HUES6 (cell line): ENCODE measurements around the gene NUDT7.
A peak's percentile ranks its signal among the peaks of the same experiment; 100 is the strongest.

Source experiments
- H3K27ac ChIP-seq: 2 replicates; pipeline ENCODE4 v1.7.0; 2013; ENCODE audit warnings: low read depth, mild to moderate bottlenecking, low read length, inconsistent platforms
- H3K27me3 ChIP-seq: 2 replicates; pipeline ENCODE4 v1.6.1; 2013; ENCODE audit warnings: low read length; ENCODE audit not compliant: control insufficient read depth, insufficient read depth
- H3K36me3 ChIP-seq: 2 replicates; pipeline ENCODE4 v1.6.1; 2013; ENCODE audit warnings: low read length; ENCODE audit not compliant: control insufficient read depth, insufficient read depth
- H3K4me1 ChIP-seq: 2 replicates; pipeline ENCODE4 v1.6.1; 2013; ENCODE audit warnings: low read length; ENCODE audit not compliant: control insufficient read depth, insufficient read depth
- H3K4me3 ChIP-seq: 2 replicates; pipeline ENCODE4 v1.5.1; 2013; ENCODE audit warnings: low read depth, low read length
- H3K9ac ChIP-seq: one replicate; pipeline ENCODE4 v1.6.1; 2013; ENCODE audit warnings: mild to moderate bottlenecking, low read length
- H3K9me3 ChIP-seq: 2 replicates; pipeline ENCODE4 v1.6.1; 2013; ENCODE audit warnings: low read depth, low read length; ENCODE audit not compliant: control insufficient read depth, insufficient read depth

Gene NUDT7

DNA sequence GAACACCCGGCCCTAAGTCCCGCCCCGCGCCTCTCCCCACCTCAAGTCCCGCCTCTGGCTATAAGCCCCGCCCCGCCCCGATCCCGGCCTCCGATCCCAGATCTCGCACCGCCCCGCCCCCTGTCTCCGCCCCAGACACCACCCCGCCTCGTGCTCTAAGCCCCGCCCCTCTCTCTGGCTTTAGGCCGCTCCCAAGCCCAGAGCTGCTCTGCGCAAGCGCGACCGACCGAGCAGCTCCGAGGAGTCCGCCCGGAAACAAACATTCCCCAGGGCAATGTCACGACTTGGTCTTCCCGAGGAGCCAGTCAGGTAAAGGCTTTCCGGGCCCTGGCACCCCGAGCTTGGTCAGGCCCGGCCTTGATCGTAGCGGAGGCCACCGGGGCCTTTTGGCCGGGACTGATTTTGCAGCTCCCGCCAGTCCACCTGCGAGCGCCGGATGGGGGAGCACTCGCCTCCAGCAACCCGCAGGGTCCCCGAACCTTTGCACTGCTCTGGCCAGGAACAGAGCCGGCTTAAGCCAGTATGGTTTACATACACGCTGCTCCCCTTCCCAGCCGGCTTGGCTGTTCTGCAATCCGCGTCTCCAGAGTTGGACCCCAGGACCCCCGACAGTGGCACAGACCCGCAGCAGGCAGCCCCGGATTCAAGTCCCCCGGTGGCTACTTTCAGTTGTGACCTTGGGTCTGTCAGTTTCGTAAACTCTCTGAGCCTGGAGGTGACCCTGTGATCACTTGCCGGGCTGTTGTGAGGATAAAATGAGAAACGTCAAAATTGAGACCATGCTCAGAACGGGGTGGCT lies at the start of gene NUDT7:
NUDT7 (plus strand) TSS at position 206 of the 799 bp plus-strand sequence; CDS start at position 275, 69 bp downstream.
- no peaks in the 10 kb centered on the region; the same call in 1 of the 2 replicates for H3K9me3 ChIP-seq
- peak within 1 kb of the TSS; percentile 84 for H3K4me3 ChIP-seq
- peak within 1 kb of the TSS; percentile 65 for H3K9ac ChIP-seq
- H3K36me3 ChIP-seq = 0 out of 2 replicates have a peak, but pooled peaks cover 6% of the 10 kb centered on the region
- H3K4me1 ChIP-seq = peaks cover 5% of the 10 kb centered on the region
- no peaks in the 10 kb centered on the region for H3K27me3 ChIP-seq
- peak within 1 kb of the TSS; percentile 88 for H3K27ac ChIP-seq

DNA sequence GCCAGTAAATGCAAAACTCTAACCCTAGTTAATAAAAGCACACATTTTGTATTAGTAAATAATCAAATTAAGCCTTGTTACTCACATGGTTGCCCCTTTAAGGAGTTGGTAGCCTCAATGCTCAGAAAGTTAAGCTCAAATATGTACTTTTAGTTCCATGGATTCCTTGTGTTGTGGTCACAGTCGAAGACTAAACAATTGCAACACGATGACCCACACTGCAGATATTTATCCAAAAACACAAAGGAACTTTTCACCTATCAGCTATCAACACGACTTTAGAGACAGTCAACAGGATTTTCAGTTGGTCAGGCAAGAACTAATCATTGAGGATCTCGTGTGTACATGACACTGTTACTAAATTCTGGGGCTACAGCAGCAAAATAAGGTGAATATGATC lies 47.4 kb upstream of the NUDT7 start:
- Histone ChIP-seq H3K9me3 (no peaks in the 10 kb centered on the region), H3K4me1 (peaks cover 6% of the 10 kb centered on the region; the same call in 1 of the 2 replicates), H3K36me3 (no peaks in the 10 kb centered on the region), H3K27me3 (no peaks in the 10 kb centered on the region), H3K4me3 (no peak overlapping the region), H3K9ac (no peak overlapping the region), H3K27ac (no peak overlapping the region)

DNA sequence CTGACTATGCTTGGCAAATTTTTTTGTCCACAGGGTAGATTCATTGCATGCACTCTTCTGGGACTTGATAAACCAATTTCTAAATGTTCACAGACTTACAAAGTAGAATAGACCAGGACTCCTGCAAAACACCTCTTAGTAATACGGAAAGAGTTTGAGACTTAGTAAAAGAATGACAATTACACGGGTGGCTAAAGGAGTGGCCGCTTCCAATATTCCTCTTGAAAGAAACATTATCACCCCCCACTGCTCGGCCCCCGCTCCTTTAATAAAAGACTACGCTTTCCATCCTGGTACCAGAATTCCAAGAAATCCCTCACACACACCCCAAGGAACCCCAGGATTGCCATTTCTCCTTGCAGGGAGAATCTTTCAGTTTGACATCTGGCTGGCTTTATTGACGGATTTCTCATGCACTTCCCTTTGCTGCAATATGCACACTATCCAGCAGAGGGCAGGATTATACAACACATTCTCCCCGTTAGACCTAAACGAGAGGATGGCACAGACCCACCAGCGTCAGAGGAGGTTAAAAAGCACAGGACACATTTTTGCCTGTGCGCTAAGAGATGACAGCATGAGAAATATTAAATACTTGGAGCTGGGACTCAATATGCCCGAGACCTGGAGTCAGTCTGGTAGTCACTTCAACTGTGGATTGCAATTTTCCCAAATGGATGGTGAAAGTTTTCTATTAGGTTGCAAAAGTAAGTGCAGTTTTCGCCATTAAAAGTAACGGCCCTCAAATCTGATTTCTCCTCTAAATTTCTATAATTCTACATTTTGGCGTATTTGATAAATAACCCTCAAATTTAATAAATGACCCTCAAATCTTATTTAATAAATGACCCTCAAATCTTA lies 46.6 kb upstream of the NUDT7 start:
- H3K27me3 ChIP-seq = no peaks in the 10 kb centered on the region
- no peak overlapping the region for H3K27ac ChIP-seq
- H3K4me3 ChIP-seq = no peak overlapping the region

DNA sequence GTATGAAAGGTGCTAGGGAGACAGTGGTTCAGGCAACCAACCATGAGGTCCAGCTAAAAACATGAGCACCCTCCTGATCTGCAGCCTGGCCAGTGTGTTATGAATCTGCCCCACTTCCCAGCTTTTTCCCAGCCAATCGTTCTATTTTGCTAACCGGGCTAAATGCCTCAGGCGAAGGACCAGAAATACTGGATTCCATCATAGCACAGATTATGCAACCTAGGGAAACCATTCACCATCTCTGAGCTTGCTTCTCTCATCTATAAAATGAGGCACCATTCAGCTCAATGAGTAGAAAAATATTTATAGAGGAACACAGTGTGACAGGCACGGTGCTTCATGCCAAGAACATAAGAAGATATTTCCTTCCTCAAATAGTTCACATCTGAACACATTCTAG lies 45.2 kb upstream of the NUDT7 start:
- Histone ChIP-seq H3K27me3 (no peaks in the 10 kb centered on the region), H3K36me3 (no peaks in the 10 kb centered on the region), H3K9me3 (no peaks in the 10 kb centered on the region), H3K27ac (no peak overlapping the region), H3K4me3 (no peak overlapping the region), H3K9ac (no peak overlapping the region), H3K4me1 (peaks cover 6% of the 10 kb centered on the region; the same call in 1 of the 2 replicates)

More for the DNA sequence above, 46.6 kb upstream of the NUDT7 start:
- Histone ChIP-seq H3K4me1 (peaks cover 6% of the 10 kb centered on the region; the same call in 1 of the 2 replicates), H3K36me3 (no peaks in the 10 kb centered on the region), H3K9me3 (no peaks in the 10 kb centered on the region), H3K9ac (no peak overlapping the region)

DNA sequence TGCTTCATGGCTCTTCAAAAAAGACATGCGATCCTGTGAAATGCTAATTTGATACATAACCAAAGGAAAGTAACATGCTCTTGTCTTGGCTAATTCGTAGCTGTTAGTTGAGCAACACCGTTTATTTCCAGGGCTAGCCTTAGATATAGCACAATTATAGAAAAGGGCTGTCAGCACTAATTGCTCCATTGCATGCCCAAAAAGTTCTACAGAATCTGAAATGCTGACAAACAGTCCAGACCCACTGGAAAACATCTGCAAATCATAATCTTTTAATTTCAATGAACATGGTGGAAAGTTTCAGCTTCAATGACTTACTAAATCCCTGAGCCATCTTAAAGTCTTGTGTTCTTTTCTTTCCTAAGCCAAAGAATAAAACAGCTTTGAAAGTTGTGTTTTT lies 42.9 kb upstream of the NUDT7 start:
- no peak overlapping the region for H3K9ac ChIP-seq
- no peaks in the 10 kb centered on the region for H3K9me3 ChIP-seq
- peaks cover 6% of the 10 kb centered on the region; the same call in 1 of the 2 replicates for H3K4me1 ChIP-seq
- H3K27ac ChIP-seq = no peak overlapping the region
- H3K4me3 ChIP-seq = no peak overlapping the region
- H3K27me3 ChIP-seq = no peaks in the 10 kb centered on the region
- H3K36me3 ChIP-seq = no peaks in the 10 kb centered on the region

DNA sequence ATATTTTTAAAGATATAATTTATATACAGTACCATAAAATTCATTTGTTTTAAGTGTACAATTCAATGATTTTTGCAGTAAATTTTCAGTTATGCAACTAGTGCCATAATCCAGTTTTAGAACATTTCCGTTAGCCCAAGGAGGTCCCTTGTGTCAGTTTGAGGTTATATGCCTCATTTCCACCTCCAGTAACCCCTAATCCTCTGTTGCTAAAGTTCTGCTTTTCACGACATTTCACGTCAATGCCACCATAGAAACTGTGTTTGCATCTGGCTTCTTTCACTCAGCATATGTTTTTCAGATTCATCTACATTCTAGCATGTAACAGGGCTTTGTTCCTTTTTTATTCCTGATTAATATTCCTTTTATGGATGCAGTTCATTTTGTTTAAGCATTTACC lies 42.4 kb upstream of the NUDT7 start:
- Histone ChIP-seq H3K4me1 (peaks cover 6% of the 10 kb centered on the region; the same call in 1 of the 2 replicates), H3K36me3 (no peaks in the 10 kb centered on the region), H3K27me3 (no peaks in the 10 kb centered on the region), H3K27ac (no peak overlapping the region), H3K9me3 (no peaks in the 10 kb centered on the region), H3K4me3 (no peak overlapping the region), H3K9ac (no peak overlapping the region)

DNA sequence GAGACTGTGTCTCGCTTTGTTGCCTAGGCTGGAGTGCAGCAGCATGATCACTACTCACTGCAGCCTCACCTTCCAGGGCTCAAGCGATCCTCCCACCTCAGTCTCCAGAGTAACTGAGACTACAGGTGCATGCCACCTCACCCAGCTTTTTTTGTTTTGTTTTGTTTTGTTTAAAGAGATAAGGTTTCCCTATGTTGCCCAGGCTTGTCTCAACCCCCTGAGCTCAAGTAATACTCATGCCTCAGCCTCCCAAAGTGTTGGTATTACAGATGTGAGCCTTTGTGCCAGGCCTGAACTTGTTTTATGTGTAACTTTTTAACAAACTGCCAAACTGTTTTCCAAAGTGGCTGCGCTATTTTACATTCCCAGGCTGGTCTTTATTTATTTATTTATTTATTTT lies 41.8 kb upstream of the NUDT7 start:
- Histone ChIP-seq H3K9ac (no peak overlapping the region), H3K9me3 (no peaks in the 10 kb centered on the region), H3K27me3 (no peaks in the 10 kb centered on the region), H3K4me3 (no peak overlapping the region), H3K4me1 (peaks cover 6% of the 10 kb centered on the region; the same call in 1 of the 2 replicates), H3K36me3 (no peaks in the 10 kb centered on the region), H3K27ac (no peak overlapping the region)

DNA sequence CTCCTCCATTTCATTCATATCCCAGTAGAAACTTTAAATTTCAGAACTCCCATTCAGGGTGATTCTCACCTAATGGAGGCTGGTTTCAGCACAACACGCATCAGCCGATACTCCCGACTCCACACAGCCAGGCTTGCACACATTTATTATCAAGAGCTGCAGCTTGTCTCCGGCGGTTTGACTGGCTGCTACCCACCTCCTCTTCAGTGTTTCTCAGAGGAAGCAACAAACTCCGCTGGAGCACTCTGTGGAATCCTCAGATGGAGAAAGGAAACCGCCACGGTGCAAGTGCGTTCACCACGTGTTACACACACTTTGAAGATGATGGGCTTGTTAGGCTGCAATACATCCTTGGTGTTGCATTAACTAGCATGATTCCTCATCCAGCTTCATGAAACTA lies 39.7 kb upstream of the NUDT7 start:
- Histone ChIP-seq H3K27me3 (peaks cover 5% of the 10 kb centered on the region; the same call in 1 of the 2 replicates), H3K27ac (no peak overlapping the region), H3K4me1 (peaks cover 6% of the 10 kb centered on the region; the same call in 1 of the 2 replicates), H3K36me3 (no peaks in the 10 kb centered on the region), H3K4me3 (no peak overlapping the region), H3K9me3 (no peaks in the 10 kb centered on the region), H3K9ac (no peak overlapping the region)

DNA sequence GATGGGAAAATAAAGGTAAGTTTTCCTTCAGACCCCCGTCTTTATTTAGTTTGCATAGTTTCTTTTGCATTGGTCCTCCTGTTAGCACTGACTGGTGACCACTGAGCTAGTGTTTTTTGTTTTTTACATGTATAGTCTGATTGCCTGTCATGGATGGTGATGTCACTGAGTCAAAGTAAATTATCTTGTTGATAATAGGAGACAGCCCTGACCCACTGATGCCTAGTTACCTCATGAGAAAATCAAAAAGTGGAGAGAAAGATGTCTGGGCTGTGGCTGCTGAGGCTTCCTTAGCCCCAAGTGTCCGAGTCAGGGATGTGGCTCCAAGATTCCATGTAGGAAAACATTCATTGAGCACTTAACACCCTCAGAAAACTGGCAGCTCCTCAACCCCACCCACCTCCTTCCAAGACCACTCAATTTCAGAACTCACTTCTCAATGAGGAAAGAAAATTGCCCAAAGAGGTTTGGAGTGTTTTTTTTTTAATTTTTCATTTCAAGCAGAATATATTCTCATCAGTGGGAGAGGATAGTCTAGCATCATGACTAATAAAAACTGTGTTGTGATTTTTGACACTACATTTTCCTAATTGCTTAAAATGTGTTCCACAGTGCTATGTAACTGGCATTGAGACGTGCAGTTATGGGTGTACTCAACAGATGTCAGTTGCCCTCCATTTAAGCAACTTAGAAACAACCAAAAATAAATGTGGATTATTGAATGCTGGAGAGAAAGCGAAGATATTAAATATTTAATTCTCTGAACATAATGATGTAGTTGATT lies 38.7 kb upstream of the NUDT7 start:
- no peaks in the 10 kb centered on the region for H3K36me3 ChIP-seq
- no peak overlapping the region for H3K4me3 ChIP-seq

DNA sequence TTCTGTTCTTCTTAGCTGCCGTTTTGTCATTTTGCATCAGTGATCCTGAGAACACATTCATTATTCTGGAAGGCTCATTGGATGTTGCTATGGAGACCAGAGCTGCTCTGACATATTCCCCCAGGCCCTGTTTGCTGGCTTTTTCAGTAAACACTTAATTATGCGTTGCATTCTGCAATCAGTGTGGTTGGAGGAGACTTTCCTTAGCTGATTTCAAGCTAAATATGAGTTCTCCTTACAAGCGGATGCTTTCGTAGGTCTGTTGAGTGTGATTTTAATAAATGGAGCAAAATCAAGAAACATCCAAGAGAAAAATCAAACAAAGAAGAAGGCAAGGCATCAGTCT lies 38.2 kb upstream of the NUDT7 start:
- H3K9me3 ChIP-seq = no peaks in the 10 kb centered on the region
- no peak overlapping the region for H3K4me3 ChIP-seq
- no peak overlapping the region for H3K9ac ChIP-seq
- no peaks in the 10 kb centered on the region for H3K36me3 ChIP-seq
- peaks cover 4% of the 10 kb centered on the region; the same call in 1 of the 2 replicates for H3K4me1 ChIP-seq
- H3K27ac ChIP-seq = no peak overlapping the region
- H3K27me3 ChIP-seq = peaks cover 5% of the 10 kb centered on the region; the same call in 1 of the 2 replicates

More for the DNA sequence above, 38.7 kb upstream of the NUDT7 start:
- H3K9ac ChIP-seq = no peak overlapping the region
- peaks cover 6% of the 10 kb centered on the region; the same call in 1 of the 2 replicates for H3K4me1 ChIP-seq
- H3K9me3 ChIP-seq = no peaks in the 10 kb centered on the region
- no peak overlapping the region for H3K27ac ChIP-seq
- peaks cover 5% of the 10 kb centered on the region; the same call in 1 of the 2 replicates for H3K27me3 ChIP-seq
